ENCODE measurements around the gene PSMG1. TPM values are rescaled to one million over a fixed set of nuclear protein-coding genes. Genes with fewer than 3 reads are reported as not detected.

PSMG1 gene
- total RNA-seq, 6 experiments from 2014 or later: 60.8 to 81.9 (median 74.4) TPM

DNA sequence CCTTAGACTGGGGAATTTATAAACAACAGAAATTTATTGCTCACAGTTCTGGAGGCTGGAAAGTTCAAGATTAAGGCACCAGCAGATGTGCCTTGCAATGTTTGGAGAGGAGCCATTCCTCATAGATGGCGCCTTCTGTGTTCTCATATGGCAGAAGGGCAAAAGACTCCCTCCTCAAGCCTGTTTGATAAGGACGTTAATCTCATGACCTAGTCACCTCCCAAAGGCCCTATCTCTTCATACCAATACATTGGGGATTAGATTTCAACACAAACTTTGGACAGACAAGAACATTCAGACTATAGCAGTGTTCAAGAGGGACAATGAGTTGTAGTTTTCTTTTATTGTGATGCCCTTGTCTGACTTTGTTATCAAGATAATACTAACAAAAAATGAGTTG is 34.3 kb downstream of the PSMG1 start:
- TF ChIP-seq CTCF (IDR thresholded peaks at IDR 0.05): no peak
- Mint-ChIP-seq H3K4me1 (ENCODE audit: low read depth) (no peaks in the 10 kb centered on the region), H3K36me3 (ENCODE audit: low read depth) (no peaks in the 10 kb centered on the region), H3K4me3 (no peak overlapping the region), H3K27me3 (ENCODE audit: insufficient read depth) (peaks cover 39% of the 10 kb centered on the region), H3K9me3 (no peaks in the 10 kb centered on the region), H3K27ac (no peak overlapping the region)
- no peak for DNase-seq

- no peak overlapping the region for H3K27ac Mint-ChIP-seq
- H3K4me3 Mint-ChIP-seq: no peak overlapping the region
- TF ChIP-seq CTCF (IDR thresholded peaks at IDR 0.05): no peak
- no peak for DNase-seq
- H3K9me3 Mint-ChIP-seq: no peaks in the 10 kb centered on the region
- no peaks in the 10 kb centered on the region for H3K36me3 Mint-ChIP-seq (ENCODE audit: low read depth)
- H3K27me3 Mint-ChIP-seq (ENCODE audit: insufficient read depth): peaks cover 9% of the 10 kb centered on the region; the same call in 1 of the 2 replicates
- H3K4me1 Mint-ChIP-seq (ENCODE audit: low read depth): peaks cover 8% of the 10 kb centered on the region; the same call in 1 of the 2 replicates
These were observed 39.1 kb downstream of the PSMG1 start for GRCh38 chr21:39144191-39144590.

GRCh38 chr21:39142972-39143371 is 40.3 kb downstream of the PSMG1 start:
- DNase-seq: no peak
- peaks cover 8% of the 10 kb centered on the region; the same call in 1 of the 2 replicates for H3K4me1 Mint-ChIP-seq (ENCODE audit: low read depth)
- H3K27ac Mint-ChIP-seq: no peak overlapping the region
- H3K9me3 Mint-ChIP-seq: no peaks in the 10 kb centered on the region
- H3K4me3 Mint-ChIP-seq: no peak overlapping the region
- TF ChIP-seq CTCF (IDR thresholded peaks at IDR 0.05): no peak
- no peaks in the 10 kb centered on the region for H3K36me3 Mint-ChIP-seq (ENCODE audit: low read depth)
- H3K27me3 Mint-ChIP-seq (ENCODE audit: insufficient read depth): peaks cover 9% of the 10 kb centered on the region; the same call in 1 of the 2 replicates

DNA sequence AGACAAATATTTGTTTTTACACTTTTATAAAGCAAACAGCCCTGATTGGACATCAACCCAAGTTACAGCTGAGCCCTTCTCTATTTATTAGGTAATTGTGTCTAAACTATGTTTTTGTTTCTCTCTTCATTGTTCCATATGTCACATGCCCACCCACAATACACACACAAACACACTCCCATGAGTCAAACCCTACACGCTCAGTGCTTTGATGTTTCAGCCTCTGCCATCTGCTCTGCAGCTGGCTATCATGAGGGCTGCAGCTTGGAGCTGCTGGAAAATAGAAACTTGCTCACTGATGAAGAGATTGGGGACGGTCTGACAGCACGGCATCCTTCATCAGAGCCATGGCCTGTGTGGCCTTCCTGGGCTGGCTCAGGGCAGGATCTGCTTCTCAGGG is 41.7 kb downstream of the PSMG1 start:
- no peak for DNase-seq
- Mint-ChIP-seq H3K4me3 (no peak overlapping the region), H3K27me3 (ENCODE audit: insufficient read depth) (peaks cover 11% of the 10 kb centered on the region), H3K4me1 (ENCODE audit: low read depth) (peaks cover 22% of the 10 kb centered on the region), H3K9me3 (no peaks in the 10 kb centered on the region), H3K27ac (no peak overlapping the region), H3K36me3 (ENCODE audit: low read depth) (no peaks in the 10 kb centered on the region)
- no peak for TF ChIP-seq CTCF (IDR thresholded peaks at IDR 0.05)

GRCh38 chr21:39137248-39138178 is 45.7 kb downstream of the PSMG1 start:
- peak; percentile 58 for DNase-seq

More at GRCh38 chr21:39137248-39138178, 45.7 kb downstream of the PSMG1 start:
- Mint-ChIP-seq H3K4me1 (ENCODE audit: low read depth) (peaks cover 26% of the 10 kb centered on the region), H3K27ac (peak overlapping the region; percentile 67), H3K36me3 (ENCODE audit: low read depth) (no peaks in the 10 kb centered on the region), H3K4me3 (peak overlapping the region; percentile 31), H3K9me3 (no peaks in the 10 kb centered on the region), H3K27me3 (ENCODE audit: insufficient read depth) (peaks cover 6% of the 10 kb centered on the region)
- peak; percentile 17; the same call in 1 of the 2 replicates for TF ChIP-seq CTCF (IDR thresholded peaks at IDR 0.05)
